ENCODE results near the gene MACROD1. TPM values are rescaled to one million over a fixed set of nuclear protein-coding genes. Genes with fewer than 3 reads are reported as not detected.

MACROD1 gene
- total RNA-seq, 2 donors from 2014 or later = 33.5 to 68.2 TPM

DNA sequence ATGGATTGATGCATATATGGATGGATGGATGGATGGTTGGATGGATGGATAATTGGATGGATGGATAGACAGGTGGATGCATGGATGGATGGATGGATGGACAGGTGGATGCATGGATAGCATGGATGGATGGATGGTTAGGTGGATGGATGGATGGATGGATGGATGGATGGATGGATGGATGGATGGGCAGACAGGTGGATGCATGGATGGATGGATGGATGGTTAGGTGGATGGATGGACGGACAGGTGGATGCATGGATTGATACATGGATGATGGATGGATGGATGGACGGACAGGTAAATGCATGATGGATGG lies 52.5 kb downstream of the MACROD1 start:
- Histone ChIP-seq H3K27me3 (replicated peaks; ENCODE audit: insufficient read depth) (no peaks in the 10 kb centered on the region), H3K27ac (no peak overlapping the region), H3K9me3 (no peaks in the 10 kb centered on the region), H3K4me3 (no peak overlapping the region), H3K4me1 (replicated peaks) (no peaks in the 10 kb centered on the region), H3K36me3 (no peaks in the 10 kb centered on the region)
- WGBS = 96% methylated on average over 2 of the region's 2 CpGs
- no peak for TF ChIP-seq POLR2A (IDR thresholded peaks at IDR 0.05)
- TF ChIP-seq, protein P1, sequence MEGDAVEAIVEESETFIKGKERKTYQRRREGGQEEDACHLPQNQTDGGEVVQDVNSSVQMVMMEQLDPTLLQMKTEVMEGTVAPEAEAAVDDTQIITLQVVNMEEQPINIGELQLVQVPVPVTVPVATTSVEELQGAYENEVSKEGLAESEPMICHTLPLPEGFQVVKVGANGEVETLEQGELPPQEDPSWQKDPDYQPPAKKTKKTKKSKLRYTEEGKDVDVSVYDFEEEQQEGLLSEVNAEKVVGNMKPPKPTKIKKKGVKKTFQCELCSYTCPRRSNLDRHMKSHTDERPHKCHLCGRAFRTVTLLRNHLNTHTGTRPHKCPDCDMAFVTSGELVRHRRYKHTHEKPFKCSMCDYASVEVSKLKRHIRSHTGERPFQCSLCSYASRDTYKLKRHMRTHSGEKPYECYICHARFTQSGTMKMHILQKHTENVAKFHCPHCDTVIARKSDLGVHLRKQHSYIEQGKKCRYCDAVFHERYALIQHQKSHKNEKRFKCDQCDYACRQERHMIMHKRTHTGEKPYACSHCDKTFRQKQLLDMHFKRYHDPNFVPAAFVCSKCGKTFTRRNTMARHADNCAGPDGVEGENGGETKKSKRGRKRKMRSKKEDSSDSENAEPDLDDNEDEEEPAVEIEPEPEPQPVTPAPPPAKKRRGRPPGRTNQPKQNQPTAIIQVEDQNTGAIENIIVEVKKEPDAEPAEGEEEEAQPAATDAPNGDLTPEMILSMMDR (IDR thresholded peaks at IDR 0.05) = no peak
- no peak for TF ChIP-seq POLR2AphosphoS5 (IDR thresholded peaks at IDR 0.05)
- intact Hi-C loops (cut with DNase I) = no loop called here
- no peak for DNase-seq (ENCODE audit: low spot score)

DNA sequence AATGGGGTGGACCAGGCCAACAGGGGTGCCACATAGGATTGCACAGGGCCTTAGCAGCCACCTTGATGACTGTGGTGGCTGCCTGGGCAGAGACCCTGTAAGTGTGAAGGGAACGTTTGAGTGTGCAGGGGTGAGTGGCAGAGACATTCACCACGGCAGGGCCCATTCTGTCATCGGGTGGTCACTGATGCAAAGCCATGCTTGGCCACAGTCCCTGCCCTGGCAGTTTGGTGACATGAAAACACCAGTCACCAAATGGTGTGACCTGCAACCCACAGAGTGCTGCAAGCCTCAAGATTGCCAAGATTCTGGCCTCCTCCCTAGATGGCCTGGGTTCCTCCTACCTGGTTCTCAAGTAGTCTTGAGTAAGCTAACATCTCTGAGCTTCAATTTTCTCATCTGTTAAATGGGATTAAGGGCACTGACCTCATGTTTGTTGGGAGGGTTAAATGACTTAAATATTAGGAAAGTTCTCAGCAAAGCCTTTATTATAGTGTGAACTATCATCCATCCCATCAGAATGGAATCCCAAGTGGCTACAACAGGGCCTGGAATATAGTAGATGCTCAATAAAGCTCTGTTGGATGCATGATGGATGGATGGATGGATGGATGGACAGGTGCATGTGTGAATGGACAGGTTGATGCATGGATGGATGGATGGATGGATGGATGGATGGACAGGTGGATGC lies 53.0 kb downstream of the MACROD1 start:
- Histone ChIP-seq H3K4me3 (no peak overlapping the region), H3K27me3 (replicated peaks; ENCODE audit: insufficient read depth) (no peaks in the 10 kb centered on the region), H3K9me3 (no peaks in the 10 kb centered on the region), H3K36me3 (no peaks in the 10 kb centered on the region), H3K27ac (no peak overlapping the region), H3K4me1 (replicated peaks) (no peaks in the 10 kb centered on the region)
- WGBS = 50% methylated on average over 3 of the region's 3 CpGs
- intact Hi-C loops (cut with DNase I) = no loop called here
- no peak for TF ChIP-seq POLR2A (IDR thresholded peaks at IDR 0.05)
- no peak for TF ChIP-seq POLR2AphosphoS5 (IDR thresholded peaks at IDR 0.05)
- TF ChIP-seq, protein P1 (IDR thresholded peaks at IDR 0.05) = no peak
- no peak for DNase-seq (ENCODE audit: low spot score)

DNA sequence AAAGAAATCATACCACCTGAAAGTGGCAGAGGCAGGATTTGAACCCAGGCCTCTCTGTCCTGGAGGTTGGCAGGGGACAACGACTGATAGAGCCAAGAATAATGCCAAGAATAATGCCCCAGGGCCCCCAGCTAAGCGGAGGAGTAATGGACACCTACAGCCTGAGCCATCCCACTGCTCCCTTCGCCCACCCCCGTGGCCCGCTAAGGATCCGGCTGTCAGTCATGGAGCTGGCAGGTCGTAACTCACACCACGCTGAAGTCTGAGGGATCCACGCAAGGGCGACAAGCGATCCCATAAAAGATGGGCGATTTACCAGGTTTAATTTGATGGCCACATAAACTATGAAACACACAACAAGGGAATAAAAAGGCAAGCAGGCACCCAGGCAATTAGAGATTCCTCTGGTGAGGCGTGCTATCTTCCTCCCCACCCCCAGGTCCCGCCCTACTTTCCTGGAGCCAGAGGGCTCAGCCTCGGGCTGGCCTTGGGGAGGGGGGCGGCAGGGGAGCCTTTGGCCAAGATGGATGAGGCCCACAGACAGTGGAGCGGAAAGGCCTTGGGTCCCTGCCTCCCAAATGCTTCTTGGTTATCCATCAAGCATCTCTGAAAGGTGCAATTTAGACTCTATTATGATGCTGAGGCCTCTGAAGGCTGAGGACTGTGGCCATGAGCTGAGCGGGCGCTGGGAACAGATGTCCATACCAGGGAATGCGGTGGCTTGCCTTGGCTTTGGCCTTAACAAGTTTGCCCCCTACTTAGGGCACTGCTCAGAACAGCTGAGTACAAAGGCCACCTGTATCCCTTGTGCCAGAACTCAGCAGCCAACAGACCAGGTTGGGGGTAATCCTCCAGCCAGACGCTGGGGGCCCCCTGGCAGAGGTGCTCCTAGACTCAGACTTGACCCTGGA lies 55.2 kb downstream of the MACROD1 start:
- H3K36me3 ChIP-seq = no peaks in the 10 kb centered on the region
- TF ChIP-seq POLR2A (IDR thresholded peaks at IDR 0.05) (no peak), POLR2AphosphoS5 (IDR thresholded peaks at IDR 0.05) (no peak)
- TF ChIP-seq, protein P1 (IDR thresholded peaks at IDR 0.05) = no peak
- H3K27me3 ChIP-seq (replicated peaks; ENCODE audit: insufficient read depth) = no peaks in the 10 kb centered on the region
- no peak overlapping the region for H3K4me3 ChIP-seq
- no peaks in the 10 kb centered on the region for H3K9me3 ChIP-seq
- no peaks in the 10 kb centered on the region for H3K4me1 ChIP-seq (replicated peaks)
- intact Hi-C loops (cut with DNase I) = no loop called here
- no peak overlapping the region for H3K27ac ChIP-seq
- WGBS = 73% methylated on average over 21 of the region's 21 CpGs
- no peak for DNase-seq (ENCODE audit: low spot score)

DNA sequence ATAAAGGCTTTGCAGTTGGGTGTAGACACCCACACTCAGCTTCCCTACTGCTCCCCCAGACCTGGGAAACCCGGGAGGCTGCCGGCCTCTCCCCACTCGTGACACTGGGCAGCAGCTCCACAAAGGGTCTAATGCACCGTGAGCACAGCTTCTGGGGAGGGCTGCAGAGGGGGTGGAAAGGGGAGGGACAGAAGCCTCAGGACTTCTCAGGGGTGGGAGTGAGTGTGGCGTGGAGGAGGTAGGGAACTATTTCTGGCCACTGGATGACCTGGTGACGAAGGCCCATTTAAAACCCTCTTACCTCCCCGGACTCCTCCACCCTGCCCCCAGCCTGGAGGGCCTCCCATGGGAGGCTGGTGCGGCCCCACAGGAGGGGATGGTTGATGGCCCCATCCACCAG lies 56.6 kb downstream of the MACROD1 start:
- intact Hi-C loops (cut with DNase I) = no loop called here
- Histone ChIP-seq H3K36me3 (no peaks in the 10 kb centered on the region), H3K27ac (no peak overlapping the region), H3K4me1 (replicated peaks) (no peaks in the 10 kb centered on the region), H3K4me3 (no peak overlapping the region), H3K27me3 (replicated peaks; ENCODE audit: insufficient read depth) (no peaks in the 10 kb centered on the region), H3K9me3 (no peaks in the 10 kb centered on the region)
- no peak for TF ChIP-seq POLR2A (IDR thresholded peaks at IDR 0.05)
- TF ChIP-seq, protein P1 (IDR thresholded peaks at IDR 0.05) = no peak
- TF ChIP-seq POLR2AphosphoS5 (IDR thresholded peaks at IDR 0.05) = no peak
- WGBS = 91% methylated on average over 8 of the region's 8 CpGs
- DNase-seq (ENCODE audit: low spot score) = no peak

All from prostate gland (tissue), 2 donors.